Fibroblast of mammary gland (primary cell): ENCODE data around the gene GSG1L.

ENCODE experiments used
- DNase-seq: peaks from one replicate; pipeline ENCODE4 v3.0.0-alpha.2; 2010; ENCODE audit warnings: low read depth
- H3K4me3 ChIP-seq: 2 replicates; pipeline ENCODE4 v1.5.1; 2011; ENCODE audit warnings: low read depth, mild to moderate bottlenecking, low read length, moderate library complexity; ENCODE audit not compliant: control insufficient read depth
- TF ChIP-seq, protein P1 (sequence below): conservative IDR thresholded peaks from 2 replicates; pipeline ENCODE4 v1.5.1; 2011; ENCODE audit warnings: low read depth, low read length, inconsistent platforms; ENCODE audit not compliant: control insufficient read depth, insufficient read depth

GSG1L gene

DNA sequence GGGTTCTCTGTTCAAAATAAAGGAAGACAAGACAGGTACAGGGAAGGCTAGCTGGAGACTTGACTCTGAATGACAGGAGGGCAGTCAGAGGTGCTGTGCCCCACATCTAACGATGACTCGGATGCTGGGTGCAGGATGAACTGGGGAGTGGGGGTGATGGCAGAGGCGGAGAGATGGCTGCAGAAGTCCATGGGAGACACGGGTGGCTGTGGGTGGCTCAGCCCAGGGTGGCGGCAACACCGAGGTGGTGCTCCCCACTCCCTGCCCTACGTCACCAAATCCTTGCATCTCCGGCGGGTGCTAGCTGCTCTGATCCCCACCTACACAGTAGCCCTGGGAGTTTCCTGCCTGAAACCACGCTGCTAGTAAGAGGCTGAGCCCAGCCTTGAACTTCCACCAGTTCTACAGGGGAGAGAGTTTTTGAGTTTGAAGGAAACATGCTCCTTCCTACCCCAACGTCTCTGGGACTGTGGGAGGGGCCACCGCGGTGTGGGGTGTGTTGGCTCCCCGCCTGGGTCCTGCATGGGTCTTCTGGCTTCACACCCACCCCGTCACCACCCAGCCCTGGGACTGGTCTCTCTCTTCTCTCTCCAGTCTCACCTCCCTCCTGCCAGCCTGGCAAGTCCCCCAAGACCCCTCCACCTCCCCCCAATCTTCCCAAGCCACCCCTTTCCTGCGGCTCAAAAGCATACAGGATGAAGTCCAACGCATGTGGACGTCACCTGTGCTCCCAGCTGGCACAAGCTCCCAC lies 4.5 kb downstream of the GSG1L start:
- TF ChIP-seq, protein P1, sequence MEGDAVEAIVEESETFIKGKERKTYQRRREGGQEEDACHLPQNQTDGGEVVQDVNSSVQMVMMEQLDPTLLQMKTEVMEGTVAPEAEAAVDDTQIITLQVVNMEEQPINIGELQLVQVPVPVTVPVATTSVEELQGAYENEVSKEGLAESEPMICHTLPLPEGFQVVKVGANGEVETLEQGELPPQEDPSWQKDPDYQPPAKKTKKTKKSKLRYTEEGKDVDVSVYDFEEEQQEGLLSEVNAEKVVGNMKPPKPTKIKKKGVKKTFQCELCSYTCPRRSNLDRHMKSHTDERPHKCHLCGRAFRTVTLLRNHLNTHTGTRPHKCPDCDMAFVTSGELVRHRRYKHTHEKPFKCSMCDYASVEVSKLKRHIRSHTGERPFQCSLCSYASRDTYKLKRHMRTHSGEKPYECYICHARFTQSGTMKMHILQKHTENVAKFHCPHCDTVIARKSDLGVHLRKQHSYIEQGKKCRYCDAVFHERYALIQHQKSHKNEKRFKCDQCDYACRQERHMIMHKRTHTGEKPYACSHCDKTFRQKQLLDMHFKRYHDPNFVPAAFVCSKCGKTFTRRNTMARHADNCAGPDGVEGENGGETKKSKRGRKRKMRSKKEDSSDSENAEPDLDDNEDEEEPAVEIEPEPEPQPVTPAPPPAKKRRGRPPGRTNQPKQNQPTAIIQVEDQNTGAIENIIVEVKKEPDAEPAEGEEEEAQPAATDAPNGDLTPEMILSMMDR, result no peak
- no peak for DNase-seq
- no peak overlapping the region for H3K4me3 ChIP-seq

DNA sequence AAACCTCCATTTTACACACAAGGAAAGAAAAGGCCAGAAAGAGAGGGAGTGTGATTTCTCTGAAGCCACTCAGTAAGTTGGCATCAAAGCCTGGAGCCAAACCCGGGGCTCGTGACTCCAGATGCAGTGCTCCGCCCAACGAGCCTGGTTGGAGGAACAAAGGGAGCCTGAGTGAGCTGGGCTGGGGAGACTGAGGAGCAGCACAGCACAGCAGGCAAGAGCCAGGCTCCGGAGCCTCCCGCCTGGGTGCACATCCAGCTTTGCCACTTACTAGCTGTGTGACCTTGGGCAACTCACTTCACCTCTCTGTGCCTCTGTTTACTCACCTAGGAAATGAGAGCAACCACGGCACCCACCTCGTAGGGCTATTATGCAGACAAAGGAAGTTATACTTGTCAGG lies 5.6 kb downstream of the GSG1L start:
- DNase-seq, result no peak
- no peak overlapping the region for H3K4me3 ChIP-seq
- TF ChIP-seq, protein P1, result no peak

DNA sequence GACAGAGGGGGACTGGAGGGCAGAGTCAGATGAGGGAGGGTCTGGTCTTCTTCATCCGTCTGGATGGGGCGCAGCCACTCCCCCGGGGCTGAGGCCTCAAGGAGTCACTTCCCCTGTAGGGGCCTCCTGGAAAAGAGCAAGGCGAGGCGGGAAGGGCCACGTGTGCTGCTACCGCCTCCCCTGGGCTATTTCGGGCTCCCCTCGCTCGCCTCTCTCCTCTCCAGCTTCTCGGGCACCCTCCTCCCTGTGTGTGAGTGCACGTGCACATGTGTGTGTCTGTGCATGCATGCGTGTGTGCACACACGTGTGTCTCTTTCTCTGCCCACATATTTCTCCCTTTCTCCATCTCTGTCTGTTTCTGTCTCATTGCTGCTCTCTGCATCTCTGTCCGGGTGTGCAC lies 10.1 kb downstream of the GSG1L start:
- no peak for DNase-seq
- TF ChIP-seq, protein P1, result no peak
- no peak overlapping the region for H3K4me3 ChIP-seq

DNA sequence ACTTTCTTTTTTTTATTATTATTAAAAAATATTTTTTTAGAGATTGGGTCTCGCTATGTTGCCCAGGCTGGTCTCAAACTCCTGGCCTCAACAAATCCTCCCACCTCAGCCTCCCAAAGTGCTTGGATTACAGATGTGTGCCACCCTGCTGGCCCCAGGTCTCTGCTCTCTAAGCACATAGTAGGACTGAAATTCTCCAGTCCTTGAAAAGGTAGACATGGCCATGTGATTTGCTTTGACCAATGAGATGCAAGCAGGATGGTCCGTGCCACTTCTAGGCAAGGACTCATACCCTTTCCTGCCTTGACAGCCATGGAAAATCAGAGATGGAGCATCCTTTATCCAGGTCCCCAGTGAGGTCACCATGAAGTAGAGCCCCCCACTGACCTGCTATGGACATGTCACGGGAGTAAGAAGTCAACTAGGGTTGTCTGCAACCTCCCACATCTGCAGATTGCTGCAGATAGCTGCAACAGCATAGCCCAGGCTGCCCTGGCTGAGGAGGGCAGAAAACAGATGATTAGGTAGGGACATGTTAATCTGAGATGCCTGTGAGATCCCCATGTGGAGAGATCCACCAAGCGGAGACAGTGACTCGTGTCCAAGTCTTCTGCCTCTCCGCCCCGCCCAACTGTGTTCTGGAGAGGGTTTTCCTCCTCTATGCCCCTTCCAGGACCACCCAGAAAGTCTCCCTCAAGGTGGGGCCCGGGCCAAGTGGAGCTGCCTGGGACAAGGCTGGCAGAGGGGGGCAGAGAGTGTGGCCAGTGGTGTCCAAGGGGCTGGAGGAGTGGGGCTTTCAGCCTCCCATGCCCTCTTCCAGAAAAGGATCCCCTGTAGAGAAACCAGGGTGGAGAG lies 11.0 kb downstream of the GSG1L start:
- no peak overlapping the region for H3K4me3 ChIP-seq
- DNase-seq, result no peak
- TF ChIP-seq, protein P1, result no peak

DNA sequence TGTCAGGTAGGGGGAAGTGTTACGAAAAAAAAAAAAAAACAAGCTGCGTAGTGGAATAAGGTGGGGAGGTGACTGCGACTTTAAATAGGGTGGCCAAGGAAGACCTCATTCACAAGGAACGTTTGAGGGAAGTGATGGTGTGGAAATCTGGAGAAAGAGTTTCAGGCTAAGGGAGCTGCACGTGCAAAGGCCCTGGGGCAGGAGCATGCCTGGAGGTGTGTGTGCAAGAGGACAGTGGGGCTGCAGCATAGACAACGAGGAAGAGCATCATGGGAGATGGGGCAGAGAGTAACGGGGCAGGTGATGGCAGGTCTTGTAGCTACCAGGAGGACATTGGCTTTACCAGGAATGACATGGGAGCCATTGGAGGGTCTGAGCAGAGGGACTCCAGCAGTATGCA lies 12.0 kb downstream of the GSG1L start:
- TF ChIP-seq, protein P1, result no peak
- no peak for DNase-seq
- H3K4me3 ChIP-seq, result no peak overlapping the region

DNA sequence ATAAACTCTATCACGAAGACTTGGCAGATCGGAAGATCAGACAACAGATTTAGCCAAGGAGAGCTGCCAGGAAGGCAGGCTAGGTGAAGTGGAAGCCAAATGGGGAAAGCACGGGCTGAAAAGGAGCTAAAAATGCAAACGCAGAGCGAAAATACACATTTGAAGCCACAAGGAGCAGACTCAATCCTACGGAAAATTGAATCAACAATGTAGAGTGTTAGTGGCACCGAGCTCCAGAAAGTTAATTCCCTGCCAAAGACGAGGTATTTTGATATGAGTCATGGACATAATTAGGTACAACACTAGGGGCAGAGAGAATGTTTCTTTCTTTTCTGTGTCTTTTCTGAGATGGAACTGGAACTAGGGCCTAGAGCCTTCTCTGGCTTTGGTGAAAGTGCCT lies 20.7 kb downstream of the GSG1L start:
- TF ChIP-seq, protein P1, result no peak
- peak; percentile 17 for DNase-seq
- H3K4me3 ChIP-seq, result no peak overlapping the region
